Liver (tissue), 3 donors: ENCODE measurements around the gene CFAP77.

Experiments
- ATF3 ChIP-seq: IDR thresholded peaks from 2 replicates; pipeline ENCODE4 v1.6.1; 2016; ENCODE audit warnings: antibody characterized with exemption
- CTCF ChIP-seq: fragments of 150-350 bp; IDR thresholded peaks from 2 replicates; pipeline ENCODE4 v1.5.1; 2017; ENCODE audit warnings: improper control_type of control experiment, low read depth, low read length; ENCODE audit not compliant: missing input control
- EGR1 ChIP-seq, 2 donors: IDR thresholded peaks; 2 replicates each; pipeline ENCODE4 v1.6.1; 2016 to 2018; ENCODE audit warnings: antibody characterized with exemption in 2 of 2, low read depth in 2 of 2
- GABPA ChIP-seq, 2 donors: IDR thresholded peaks in 1 of 2; conservative IDR thresholded peaks in 1 of 2; 2 replicates each; pipeline ENCODE4 v1.6.1; 2016; ENCODE audit warnings: antibody characterized with exemption in 2 of 2, mild to moderate bottlenecking in 1 of 2, moderate library complexity in 1 of 2
- JUND ChIP-seq, 2 donors: IDR thresholded peaks; 2 replicates each; pipeline ENCODE4 v1.6.1; 2016; ENCODE audit warnings: antibody characterized with exemption in 2 of 2
- MAX ChIP-seq: IDR thresholded peaks from 2 replicates; pipeline ENCODE4 v1.6.1; 2016; ENCODE audit warnings: antibody characterized with exemption
- RAD21 ChIP-seq, 2 donors: IDR thresholded peaks; 2 replicates each; pipeline ENCODE4 v1.6.1; 2016; ENCODE audit warnings: antibody characterized with exemption in 2 of 2, mild to moderate bottlenecking in 2 of 2
- REST ChIP-seq: IDR thresholded peaks from 2 replicates; pipeline ENCODE4 v1.6.1; 2016; ENCODE audit warnings: antibody characterized with exemption, mild to moderate bottlenecking
- RXRA ChIP-seq, 2 donors: IDR thresholded peaks; 2 replicates each; pipeline ENCODE4 v1.6.1; 2017 to 2018; ENCODE audit warnings: antibody characterized with exemption in 2 of 2, mild to moderate bottlenecking in 1 of 2
- SP1 ChIP-seq: IDR thresholded peaks from 2 replicates; pipeline ENCODE4 v1.6.1; 2018; ENCODE audit warnings: antibody characterized with exemption, mild to moderate bottlenecking
- YY1 ChIP-seq: IDR thresholded peaks from 2 replicates; pipeline ENCODE4 v1.6.1; 2016; ENCODE audit warnings: antibody characterized with exemption, mild to moderate bottlenecking
- donor health status: healthy.
- donor health status: healthy.

GRCh38 chr9:132559711-132560110 is 149.7 kb downstream of the CFAP77 start:
- no peak for TF ChIP-seq CTCF
- no peak for TF ChIP-seq RAD21 (IDR thresholded peaks at IDR 0.05)
- no peak for TF ChIP-seq MAX
- no peak for TF ChIP-seq EGR1 (IDR thresholded peaks at IDR 0.05; ENCODE audit: low read depth in 2 of 2)
- TF ChIP-seq REST: no peak
- no peak for TF ChIP-seq JUND (IDR thresholded peaks at IDR 0.05)
- no peak for TF ChIP-seq ATF3
- no peak for TF ChIP-seq SP1
- no peak for TF ChIP-seq YY1
- TF ChIP-seq GABPA (IDR thresholded peaks at IDR 0.05 in 1 of 2, conservative IDR thresholded peaks at IDR 0.05 in 1 of 2): no peak
- TF ChIP-seq RXRA (IDR thresholded peaks at IDR 0.05): no peak
